GM19397 (cell line): ENCODE measurements around the gene ACADVL.
"Not testable (repeated sequence)": the region's sequence is repeated elsewhere in the genome, so short reads cannot be mapped to it uniquely, and the experiment has no call there.

Experiments
- ATAC-seq: cut with Tn5 transposase; IDR thresholded peaks from one replicate; pipeline ENCODE4 v1.9.1; 2021; ENCODE audit warnings: mild to moderate bottlenecking, moderate library complexity; ENCODE audit not compliant: unreplicated experiment

The ACADVL gene

DNA sequence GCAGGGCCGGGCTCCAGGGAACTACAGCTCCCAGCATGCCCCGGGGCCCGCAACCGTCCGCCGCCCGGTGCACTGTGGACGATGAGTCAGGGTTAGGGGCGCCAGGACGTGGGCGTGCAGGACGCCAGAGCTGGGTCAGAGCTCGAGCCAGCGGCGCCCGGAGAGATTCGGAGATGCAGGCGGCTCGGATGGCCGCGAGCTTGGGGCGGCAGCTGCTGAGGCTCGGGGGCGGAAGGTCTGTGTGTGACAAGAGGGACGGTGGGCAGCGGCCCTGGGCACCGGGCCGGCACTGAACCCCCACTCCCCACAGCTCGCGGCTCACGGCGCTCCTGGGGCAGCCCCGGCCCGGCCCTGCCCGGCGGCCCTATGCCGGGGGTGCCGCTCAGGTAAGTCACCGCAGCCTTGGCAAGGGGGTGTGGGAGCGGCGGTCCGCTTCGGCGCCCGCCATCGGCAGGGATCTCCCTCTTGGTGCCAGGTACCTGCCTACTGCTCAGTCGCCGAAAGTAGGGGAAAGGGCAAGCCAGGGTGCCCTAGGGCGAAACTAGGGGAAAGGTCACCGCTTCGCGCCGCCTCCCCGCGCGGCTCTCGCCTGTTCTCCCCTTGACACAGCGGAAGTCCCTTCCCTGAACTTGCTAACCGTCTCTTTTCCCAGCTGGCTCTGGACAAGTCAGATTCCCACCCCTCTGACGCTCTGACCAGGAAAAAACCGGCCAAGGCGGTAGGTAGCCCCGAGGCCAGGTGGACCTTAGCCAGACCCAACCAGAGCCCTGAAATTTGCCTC lies at the start of gene ACADVL, which contains the start of gene DLG4:
Gene ACADVL, plus strand, starts transcription at position 127 of the 781 bp plus-strand sequence. Its CDS starts 47 bp downstream, at position 174.
Gene DLG4, minus strand, starts transcription at position 25 of the 781 bp plus-strand sequence.
- peak; percentile 56 for ATAC-seq

DNA sequence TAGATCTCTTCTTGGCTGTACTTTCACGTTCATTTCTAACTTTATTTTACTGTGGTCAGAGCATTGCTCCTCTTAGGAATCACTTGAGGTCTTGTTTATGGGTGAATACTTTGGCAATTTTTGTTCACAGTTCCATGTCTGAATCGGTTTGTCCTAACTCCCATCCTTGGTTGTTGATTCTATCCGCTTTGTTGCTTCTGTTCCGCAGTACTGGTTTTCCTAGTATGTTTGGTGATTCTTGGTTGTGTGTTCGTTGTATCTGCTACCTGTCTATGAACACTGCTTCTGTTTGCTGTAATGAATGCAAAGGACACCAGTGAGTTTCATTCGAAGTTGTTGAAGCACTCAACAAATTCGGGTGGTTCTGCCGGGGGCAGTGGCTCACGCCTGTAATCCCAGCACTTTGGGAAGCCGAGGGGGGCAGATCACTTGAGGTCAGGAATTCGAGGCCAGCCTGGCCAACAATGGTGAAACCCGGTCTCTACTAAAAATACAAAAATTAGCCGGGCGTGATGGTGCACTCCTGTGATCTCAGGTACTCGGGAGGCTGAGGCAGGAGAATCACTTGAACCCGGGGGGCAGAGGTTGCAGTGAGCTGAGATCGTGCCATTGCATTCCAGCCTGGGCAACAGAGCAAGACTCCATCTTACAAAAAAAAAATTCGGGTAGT lies 47.1 kb upstream of the ACADVL start:
- not testable (repeated sequence) for ATAC-seq

DNA sequence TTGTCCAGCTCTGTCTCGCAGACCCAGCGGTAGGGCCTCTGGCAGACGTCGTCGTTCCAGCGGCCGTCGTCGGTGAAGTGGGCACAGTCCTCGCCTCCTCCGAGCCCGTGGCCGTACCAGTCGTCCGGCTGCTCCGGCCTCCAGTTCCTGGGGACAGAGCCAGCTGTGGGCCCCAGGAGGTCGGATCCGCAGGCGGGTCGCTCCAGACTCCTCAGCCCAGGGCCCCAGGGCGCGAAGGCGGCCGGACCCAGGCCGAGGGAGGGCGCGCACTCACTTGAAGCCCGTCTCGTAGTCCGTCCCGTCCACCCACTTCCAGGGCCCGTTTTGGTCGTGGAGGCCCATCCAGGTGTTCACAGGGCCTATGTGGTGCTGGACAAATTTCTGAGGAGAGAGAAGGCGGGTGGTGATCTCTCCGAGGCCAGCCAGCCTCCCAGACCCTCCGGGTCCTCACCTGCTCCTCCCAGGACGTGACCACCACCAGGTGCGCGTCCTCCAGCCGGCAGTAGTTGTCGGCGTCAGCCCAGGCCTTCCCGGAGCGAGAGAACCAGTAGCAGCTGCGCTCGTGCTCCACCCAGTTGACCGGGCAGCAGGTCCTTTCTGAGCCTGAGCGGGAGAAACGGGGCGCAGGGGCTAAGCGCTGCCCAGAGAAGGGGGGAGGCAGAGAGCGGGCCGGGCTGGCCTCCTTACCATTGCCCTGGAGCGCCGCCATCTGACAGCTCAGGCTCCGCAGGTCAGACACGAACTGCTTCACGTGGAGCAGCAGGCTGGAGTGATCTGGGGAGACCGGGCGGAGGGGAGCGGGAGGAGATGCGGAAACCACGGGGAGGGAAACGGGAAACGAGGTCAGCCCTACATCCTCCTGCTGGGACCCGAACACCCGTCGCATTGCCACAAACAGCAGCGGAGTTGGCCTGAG lies 45.8 kb upstream of the ACADVL start:
- ATAC-seq: no peak

DNA sequence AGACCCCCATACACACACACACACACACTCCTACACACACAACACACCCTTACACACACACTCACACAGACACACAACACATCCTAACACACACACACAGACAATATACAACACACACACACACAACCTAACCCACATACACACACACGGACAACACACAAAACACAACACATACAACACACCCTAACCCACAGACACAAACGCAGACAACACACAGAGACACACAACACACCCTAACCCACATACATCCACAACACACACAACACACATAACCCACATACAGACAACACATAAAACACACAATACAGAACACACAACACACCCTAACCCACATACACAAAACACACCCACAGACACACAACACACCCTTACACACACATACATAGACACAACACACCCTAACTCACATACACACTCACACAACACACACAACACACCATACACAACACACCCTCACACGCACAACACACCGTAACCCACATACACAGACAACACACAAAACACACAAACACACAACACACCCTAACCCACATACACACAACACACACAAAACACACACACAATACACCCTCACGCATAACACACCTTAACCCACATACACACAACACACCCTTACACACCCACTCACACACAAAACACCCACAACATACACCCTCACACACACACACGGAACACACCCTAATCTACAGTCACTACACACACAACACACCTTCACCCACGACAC lies 45.0 kb upstream of the ACADVL start:
- no peak for ATAC-seq

DNA sequence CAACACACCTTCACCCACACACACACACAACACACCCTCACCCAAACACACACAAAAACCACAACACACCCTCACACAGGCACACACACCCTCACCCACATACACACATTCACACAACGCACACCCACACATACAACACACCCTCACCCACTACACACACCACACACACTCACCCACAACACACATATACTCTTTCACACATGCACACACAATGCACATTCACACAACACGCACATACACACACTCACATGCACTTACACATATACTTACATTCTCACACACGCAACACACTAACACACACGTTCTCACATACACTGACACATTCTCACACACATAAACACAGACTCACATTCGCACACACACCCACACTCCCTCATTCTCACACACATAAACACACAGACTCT lies 44.4 kb upstream of the ACADVL start:
- ATAC-seq: no peak

DNA sequence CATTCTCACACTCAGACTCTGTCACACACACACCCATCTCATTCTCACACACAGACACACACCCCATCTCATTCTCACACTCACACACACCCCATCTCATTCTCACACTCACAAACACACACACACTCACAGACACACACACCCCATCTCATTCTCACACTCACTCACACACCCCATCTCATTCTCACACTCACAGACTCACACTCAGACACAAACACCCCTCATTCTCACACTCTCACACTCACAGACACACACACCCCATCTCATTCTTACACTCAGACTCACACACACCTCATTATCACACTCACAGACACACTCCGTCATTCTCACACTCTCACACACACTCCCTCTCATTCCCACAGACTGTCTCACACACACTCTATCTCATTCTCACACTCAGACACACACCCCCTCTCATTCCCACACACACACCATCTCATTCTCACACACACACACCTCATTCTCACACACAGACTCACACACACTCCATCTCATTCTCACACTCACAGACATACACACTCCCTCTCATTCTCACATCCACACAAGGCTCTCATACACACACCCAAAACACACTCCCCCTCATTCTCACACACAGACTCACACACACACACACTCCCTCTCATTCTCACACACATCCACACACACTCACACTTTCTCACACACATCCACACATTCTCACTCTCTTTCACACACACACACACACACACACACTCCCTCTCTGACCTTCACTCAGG lies 43.5 kb upstream of the ACADVL start:
- no peak for ATAC-seq

DNA sequence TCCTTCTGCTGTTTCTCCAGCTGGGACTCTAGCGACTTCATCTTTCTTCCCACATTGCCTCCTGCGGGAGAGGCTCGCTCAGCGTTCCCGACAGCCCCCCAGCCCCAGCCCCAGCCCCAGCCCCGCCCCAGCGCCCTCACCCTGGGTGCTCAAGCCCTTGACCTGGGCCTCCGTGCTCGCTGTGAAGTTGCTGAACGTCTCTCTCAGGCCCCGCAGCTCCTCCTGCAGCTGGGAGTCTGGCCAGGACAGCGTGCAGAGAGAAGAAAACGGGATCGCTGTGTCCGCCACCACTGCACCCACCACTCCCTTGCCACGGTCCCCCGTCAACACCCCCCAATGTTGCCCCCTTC lies 42.9 kb upstream of the ACADVL start:
- ATAC-seq: no peak

DNA sequence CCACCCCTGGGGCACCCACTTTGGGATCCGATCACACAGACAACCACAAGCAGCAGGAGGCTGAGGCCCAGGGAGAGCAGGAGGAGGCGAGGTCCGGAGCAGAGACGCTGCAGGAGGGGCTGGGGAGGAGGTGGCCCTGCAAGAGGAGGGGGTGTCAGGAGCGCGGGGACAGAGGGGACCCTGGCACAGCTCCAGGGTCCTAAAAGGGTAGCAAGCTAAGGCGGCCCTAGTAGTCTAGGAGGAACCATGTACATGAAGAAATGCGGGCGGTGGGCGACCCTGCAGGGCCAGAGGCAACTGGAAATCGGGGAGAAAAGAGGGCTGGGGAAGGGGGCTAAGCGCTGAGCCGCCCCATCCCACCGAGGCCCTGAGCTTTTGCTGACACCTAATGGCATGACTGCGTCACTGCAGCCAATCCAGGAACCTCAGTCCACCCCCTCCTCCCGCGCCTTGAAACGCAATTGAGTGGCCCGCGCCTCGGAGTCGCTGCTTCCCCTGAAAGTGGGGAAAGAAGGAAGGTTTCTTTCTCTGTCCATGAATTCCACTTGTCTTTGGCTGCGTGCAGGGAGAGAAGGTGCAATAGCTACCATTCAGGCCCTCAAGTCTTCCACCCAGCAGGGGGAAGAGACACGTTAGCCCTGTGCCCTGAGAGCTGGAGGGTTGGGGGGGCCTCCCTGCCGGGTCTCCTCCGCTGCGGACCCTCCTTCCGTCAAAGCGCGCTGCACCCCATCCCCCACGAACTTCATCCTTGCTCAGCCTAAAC lies 42.4 kb upstream of the ACADVL start:
- ATAC-seq: no peak

DNA sequence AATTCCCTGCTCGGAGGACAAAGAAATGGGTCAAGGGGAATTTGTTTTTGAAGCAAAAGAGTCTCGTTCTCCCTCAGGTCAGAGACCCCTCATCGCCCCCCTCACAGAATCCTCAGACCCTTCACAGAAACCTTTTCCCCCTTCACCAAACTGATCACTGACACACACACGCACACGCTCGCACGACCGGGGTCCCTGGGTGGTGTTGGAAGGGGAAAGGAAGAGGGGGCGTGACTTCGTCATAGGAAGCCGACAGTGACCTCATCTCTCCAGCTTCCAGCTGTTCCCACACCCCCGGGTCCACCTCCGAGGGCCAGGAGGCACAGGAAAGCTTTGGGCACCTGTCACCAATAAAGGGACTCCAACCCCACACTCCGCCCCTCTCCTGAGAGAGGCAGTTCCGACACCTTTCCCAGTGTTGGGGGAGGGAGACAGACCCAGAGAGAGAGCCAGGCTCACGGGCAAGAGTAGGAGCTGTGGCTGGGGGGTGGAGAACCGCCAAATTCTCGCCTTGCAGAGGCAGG lies 41.7 kb upstream of the ACADVL start:
- ATAC-seq: no peak

DNA sequence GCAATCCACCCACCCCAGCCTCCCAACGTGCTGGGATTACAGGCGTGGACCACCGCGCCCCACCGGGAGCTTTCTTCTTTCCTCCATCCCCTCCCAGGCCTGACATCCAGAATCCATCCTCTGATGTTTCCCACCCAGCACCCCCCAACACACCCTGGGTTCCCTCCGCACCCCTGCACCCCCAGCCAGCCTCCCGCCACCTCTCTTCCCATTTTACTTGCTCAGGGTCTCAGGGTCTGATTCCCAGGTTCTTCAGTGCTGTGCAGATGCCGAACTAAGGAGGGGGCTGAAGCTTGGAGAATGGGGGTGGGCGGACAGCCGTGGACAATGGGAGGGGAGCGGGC lies 40.8 kb upstream of the ACADVL start:
- no peak for ATAC-seq

DNA sequence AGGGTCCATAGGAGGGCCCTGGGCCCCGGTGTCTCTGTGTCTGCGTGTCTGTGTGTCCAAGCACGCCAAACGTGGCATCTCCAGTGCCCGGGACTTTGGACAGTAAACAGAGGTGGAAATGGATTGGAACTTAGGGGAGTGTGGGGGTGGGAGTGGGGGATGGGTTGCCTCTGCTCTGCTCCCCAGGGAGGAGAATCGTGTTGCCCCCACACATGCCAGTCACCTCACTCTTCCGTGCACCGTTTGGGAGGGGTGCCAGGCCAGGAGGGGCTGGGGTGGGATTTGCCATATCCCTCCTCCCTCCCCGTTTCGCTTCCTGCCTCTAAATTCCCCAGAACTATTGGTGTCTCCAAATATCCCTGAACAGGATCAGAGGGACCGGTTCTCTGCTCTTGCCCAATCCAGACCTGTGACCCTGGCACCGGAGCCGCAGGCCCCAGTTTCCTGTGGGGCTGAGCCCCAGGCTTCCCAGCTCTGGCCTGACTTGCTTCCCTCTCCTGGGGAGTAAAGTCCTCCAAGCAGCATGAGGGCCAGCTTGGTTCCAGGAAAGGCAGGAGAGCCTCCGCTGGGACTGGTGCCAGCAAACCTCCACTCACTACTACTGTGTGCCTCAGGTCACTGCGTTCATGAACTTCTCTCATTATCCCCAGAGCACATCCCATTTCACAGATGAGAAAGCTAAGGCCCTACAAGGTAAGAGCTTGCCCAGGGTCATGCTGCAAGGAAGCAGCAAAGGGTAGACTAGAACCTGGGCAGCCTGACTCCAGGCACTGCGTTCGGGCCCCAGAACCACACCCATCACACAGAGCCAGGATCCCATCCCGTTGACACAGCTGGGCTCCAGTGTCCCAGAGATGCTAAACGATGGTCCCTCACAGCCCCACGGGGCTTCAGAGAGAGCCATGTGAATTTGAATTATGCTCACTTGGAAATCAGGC lies 40.2 kb upstream of the ACADVL start, which contains the start of gene ASGR1:
Gene ASGR1, minus strand, starts transcription at position 54 of the 938 bp plus-strand sequence. CDS start 807 bp downstream, outside the sequence.
- no peak for ATAC-seq

DNA sequence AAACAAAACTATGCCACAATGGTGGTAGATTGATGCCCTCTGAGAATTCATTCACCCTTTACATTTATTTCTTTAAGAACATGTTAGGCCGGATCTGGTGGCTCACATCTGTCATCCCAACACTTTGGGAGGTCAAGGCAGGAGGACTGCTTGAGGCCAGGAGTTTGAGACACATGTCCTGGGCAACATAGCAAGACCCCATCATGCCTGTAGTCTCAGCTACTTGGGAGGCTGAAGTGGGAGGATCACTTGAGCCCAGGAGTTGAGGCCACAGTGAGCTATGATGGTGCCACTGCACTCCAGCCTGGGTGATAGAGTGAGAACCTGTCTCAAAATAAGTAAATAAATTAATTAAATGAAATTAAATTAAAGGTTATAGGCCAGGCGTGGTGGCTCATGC lies 37.6 kb upstream of the ACADVL start:
- ATAC-seq: not testable (repeated sequence)

DNA sequence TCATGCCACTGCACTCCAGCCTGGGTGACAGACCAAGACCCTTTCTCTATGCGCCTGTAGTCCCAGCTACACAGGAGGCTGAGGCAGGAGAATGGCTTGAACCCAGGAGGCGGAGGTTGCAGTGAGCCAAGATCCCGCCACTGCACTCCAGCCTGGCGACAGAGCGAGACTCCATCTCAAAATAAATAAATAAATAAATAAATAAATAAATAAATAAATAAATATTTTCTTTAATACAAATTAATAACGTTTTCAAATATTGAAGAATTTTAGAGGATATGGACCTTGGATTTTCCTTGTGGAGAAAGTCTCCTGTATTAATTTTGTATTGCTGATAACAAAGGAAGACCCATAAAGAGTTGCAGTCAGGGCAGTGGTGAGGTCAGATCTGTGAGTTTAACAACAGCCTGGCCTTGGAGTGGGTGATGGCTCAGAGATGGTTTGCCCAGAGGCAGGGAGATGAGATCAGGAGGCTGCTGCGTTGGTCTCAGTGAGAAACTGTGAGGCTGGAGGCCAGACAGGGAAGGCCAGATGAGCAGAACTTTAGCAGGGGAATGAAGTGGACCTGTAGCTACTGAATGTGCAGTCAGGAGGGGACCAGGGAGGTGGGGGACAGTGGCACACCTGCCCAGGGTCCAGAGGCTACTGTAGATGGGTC lies 36.2 kb upstream of the ACADVL start:
- no peak for ATAC-seq

DNA sequence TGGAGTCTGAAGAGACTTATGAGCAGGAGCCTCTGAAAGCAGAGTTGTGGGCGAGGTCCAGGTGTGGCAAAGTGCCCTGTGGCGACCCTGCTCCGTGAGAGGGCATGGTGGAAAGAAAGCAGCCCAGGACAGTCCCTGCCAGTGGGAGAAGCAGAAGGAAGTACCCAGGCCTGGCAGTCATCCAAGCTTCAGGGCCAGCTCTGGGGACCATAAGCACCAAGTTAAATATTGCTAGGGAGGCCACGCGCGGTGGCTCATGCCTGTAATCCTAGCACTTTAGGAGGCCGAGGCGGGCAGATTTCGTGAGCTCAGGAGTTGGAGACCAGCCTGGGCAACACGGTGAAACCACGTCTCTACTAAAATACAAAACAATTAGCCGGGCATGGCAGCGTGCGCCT lies 35.6 kb upstream of the ACADVL start:
- ATAC-seq: no peak

DNA sequence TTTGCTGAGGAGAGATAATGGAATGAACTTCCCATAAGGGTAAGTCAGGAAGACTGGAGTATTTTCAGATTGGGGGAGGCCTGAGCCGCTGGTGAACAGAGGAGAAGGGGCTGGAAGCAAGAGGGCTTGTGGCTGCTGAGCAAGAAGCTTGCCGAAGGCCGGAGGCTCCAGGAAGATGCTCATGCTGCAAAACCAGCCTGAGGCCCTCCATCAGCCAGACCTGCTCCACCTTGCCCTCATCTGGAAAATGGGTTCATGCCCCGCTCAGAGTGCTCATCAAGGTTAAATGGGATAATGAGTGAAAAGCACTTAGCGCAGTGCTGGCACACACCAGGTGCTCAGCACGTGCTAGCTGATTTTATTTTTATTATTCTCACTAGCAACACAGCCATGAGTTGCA lies 35.1 kb upstream of the ACADVL start:
- no peak for ATAC-seq

DNA sequence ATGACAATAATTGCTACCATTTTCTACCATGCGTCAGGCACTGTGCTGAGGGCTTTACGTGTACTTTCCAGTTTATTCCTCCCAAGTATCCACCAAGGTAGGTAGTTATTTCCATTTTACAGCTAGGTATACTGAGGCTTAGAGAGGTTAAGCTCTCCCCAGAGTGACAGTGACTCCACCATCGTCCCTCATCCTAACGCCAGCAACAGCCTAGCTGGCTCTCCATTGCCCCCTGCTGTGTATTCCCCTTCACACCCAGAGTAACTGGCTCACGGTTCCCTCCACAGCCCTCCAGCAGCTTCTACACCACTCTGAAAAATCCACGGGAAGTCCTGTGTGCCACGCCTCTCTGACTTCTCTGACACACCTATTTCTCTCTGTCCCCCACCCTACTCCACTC lies 33.5 kb upstream of the ACADVL start:
- ATAC-seq: no peak

DNA sequence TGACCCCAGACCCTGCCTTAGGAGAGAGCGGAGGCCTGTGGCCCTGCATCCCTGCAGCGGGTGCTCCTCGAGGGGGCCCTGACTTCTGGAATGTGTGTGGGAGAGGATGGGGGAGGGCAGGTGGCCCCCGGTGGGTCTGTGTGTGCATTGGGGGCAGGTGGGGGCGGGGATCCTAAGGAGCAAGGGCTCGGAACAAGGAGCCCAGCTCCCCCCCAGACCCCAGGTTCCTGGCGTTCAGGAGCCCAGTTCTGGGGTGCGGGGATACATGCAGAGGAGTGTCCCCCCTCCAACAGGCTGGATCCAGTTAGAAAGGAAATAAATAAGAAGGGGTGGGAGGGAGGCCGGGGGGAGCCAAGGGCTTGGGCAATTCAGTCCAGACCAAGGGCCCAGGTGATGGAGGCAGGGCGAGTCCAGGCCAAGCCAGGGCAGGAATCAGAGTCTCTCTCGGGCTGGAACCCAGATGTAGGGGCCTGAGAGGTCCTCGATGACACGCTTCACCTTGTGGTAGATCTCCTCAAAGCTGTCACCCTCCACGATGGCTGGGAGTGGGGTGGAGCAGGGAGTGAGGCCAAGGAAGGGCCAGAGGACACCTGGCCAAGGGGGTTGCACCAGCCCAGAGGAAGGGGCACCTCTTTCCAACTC lies 29.3 kb upstream of the ACADVL start:
- no peak for ATAC-seq
